HEK293 (cell line): ENCODE data around the gene EPOP.
A peak's percentile ranks its signal among the peaks of the same experiment; 100 is the strongest.

Experiments
- CTCF ChIA-PET: fragments of 350-600 bp; formaldehyde crosslinking; extraction: SDS; loops from one replicate; lab custom pipeline; 2021; ENCODE audit warnings: antibody characterized with exemption; lab: Yijun Ruan, JAX
- POLR2A ChIA-PET: fragments of 300-600 bp; formaldehyde crosslinking; extraction: SDS; loops from one replicate; lab custom pipeline; 2020; ENCODE audit warnings: antibody characterized with exemption, inconsistent platforms; lab: Yijun Ruan, JAX
- H3K27ac ChIP-seq: fragments of 200-500 bp; sonication (Bioruptor generic); 2 replicates; pipeline ENCODE4 v1.5.1; 2014; ENCODE audit warnings: low read depth, low read length, control low read depth, inconsistent platforms; ENCODE audit errors: extremely low read depth
- H3K36me3 ChIP-seq, 2 experiments: fragments of 200-500 bp in 1 of 2; sonication (Bioruptor generic) in 1 of 2; 1 replicate in 1 of 2; 2 replicates in 1 of 2; pipeline ENCODE4 v1.5.1; 2014 to 2017; ENCODE audit warnings: inconsistent platforms in 2 of 2, low read length in 2 of 2; ENCODE audit not compliant: control insufficient read depth in 2 of 2, insufficient read depth in 1 of 2
- H3K4me1 ChIP-seq: fragments of 200-500 bp; sonication (Bioruptor generic); 2 replicates; pipeline ENCODE4 v1.5.1; 2014; ENCODE audit warnings: mild to moderate bottlenecking, low read length, inconsistent platforms; ENCODE audit not compliant: control insufficient read depth, insufficient read depth
- H3K4me3 ChIP-seq: 2 replicates; pipeline ENCODE4 v1.5.1; 2011; ENCODE audit warnings: low read depth, mild to moderate bottlenecking, control low read depth, low read length, moderate library complexity
- H3K9me3 ChIP-seq: fragments of 200-500 bp; sonication (Bioruptor generic); 2 replicates; pipeline ENCODE4 v1.5.1; 2014; ENCODE audit warnings: low read depth, low read length, inconsistent platforms; ENCODE audit not compliant: control insufficient read depth, insufficient read depth
- BCL11B ChIP-seq: fragments of 450-650 bp; formaldehyde crosslinking; IDR thresholded peaks from 2 replicates; pipeline ENCODE4 v1.5.1; 2016; ENCODE audit warnings: low read depth, missing biosample characterization, missing genetic modification characterization
- EGR2 ChIP-seq: fragments of 450-650 bp; formaldehyde crosslinking; IDR thresholded peaks from 2 replicates; pipeline ENCODE4 v1.5.1; 2016; ENCODE audit warnings: low read depth, missing biosample characterization, missing genetic modification characterization
- GLIS2 ChIP-seq: fragments of 450-650 bp; formaldehyde crosslinking; IDR thresholded peaks from 2 replicates; pipeline ENCODE4 v1.5.1; 2016; ENCODE audit warnings: missing biosample characterization, missing genetic modification characterization
- MEIS1 ChIP-seq: sonication (generic); formaldehyde crosslinking; IDR thresholded peaks from 2 replicates; pipeline ENCODE4 v1.8.1; 2022; ENCODE audit warnings: missing genetic modification reagents, mild to moderate bottlenecking, borderline replicate concordance
- MYNN ChIP-seq: fragments of 450-650 bp; formaldehyde crosslinking; IDR thresholded peaks from 2 replicates; pipeline ENCODE4 v1.5.1; 2016; ENCODE audit warnings: missing biosample characterization, missing genetic modification characterization, borderline replicate concordance
- PRDM10 ChIP-seq: fragments of 450-650 bp; formaldehyde crosslinking; IDR thresholded peaks from 2 replicates; pipeline ENCODE4 v1.5.1; 2016; ENCODE audit warnings: missing biosample characterization, missing genetic modification characterization
- ZBTB10 ChIP-seq: fragments of 450-650 bp; formaldehyde crosslinking; IDR thresholded peaks from 2 replicates; pipeline ENCODE4 v1.5.1; 2016; ENCODE audit warnings: missing biosample characterization, missing genetic modification characterization
- ZBTB6 ChIP-seq: fragments of 450-650 bp; formaldehyde crosslinking; IDR thresholded peaks from 2 replicates; pipeline ENCODE4 v1.5.1; 2017; ENCODE audit warnings: missing biosample characterization, missing genetic modification characterization
- ZFP41 ChIP-seq: fragments of 450-650 bp; formaldehyde crosslinking; IDR thresholded peaks from 2 replicates; pipeline ENCODE4 v1.5.1; 2016; ENCODE audit warnings: missing biosample characterization, missing genetic modification characterization, borderline replicate concordance
- ZNF140 ChIP-seq: fragments of 450-650 bp; formaldehyde crosslinking; IDR thresholded peaks from 2 replicates; pipeline ENCODE4 v1.5.1; 2016; ENCODE audit warnings: missing biosample characterization, missing genetic modification characterization
- ZNF184 ChIP-seq: fragments of 450-650 bp; IDR thresholded peaks from 2 replicates; pipeline ENCODE4 v1.5.1; 2018; ENCODE audit warnings: missing biosample characterization, mild to moderate bottlenecking, missing genetic modification characterization
- ZNF221 ChIP-seq: fragments of 450-650 bp; formaldehyde crosslinking; IDR thresholded peaks from 2 replicates; pipeline ENCODE4 v1.5.1; 2017; ENCODE audit warnings: missing biosample characterization, missing genetic modification characterization, borderline replicate concordance
- ZNF426 ChIP-seq: fragments of 450-650 bp; formaldehyde crosslinking; IDR thresholded peaks from 2 replicates; pipeline ENCODE4 v1.5.1; 2017; ENCODE audit warnings: missing biosample characterization, missing genetic modification characterization, mild to moderate bottlenecking, inconsistent platforms, moderate library complexity
- ZNF560 ChIP-seq: fragments of 450-650 bp; formaldehyde crosslinking; IDR thresholded peaks from 2 replicates; pipeline ENCODE4 v1.5.1; 2017; ENCODE audit warnings: missing biosample characterization, missing genetic modification characterization, borderline replicate concordance
- ZNF596 ChIP-seq: fragments of 450-650 bp; IDR thresholded peaks from 2 replicates; pipeline ENCODE4 v1.5.0; 2018; ENCODE audit warnings: missing biosample characterization, mild to moderate bottlenecking, missing genetic modification characterization, moderate library complexity
- ZNF624 ChIP-seq: fragments of 450-650 bp; formaldehyde crosslinking; IDR thresholded peaks from 2 replicates; pipeline ENCODE4 v1.5.1; 2017; ENCODE audit warnings: missing biosample characterization, missing genetic modification characterization
- ZSCAN23 ChIP-seq: fragments of 450-650 bp; formaldehyde crosslinking; IDR thresholded peaks from 2 replicates; pipeline ENCODE4 v1.5.1; 2016; ENCODE audit warnings: missing biosample characterization, missing genetic modification characterization
- TF ChIP-seq, protein P1 (sequence below): fragments of 450-650 bp; formaldehyde crosslinking; IDR thresholded peaks from 2 replicates; pipeline ENCODE4 v1.5.1; 2016; ENCODE audit warnings: missing biosample characterization, missing genetic modification characterization, borderline replicate concordance
- TF ChIP-seq, protein P2 (sequence below): fragments of 450-650 bp; formaldehyde crosslinking; IDR thresholded peaks from 2 replicates; pipeline ENCODE4 v1.5.1; 2016; ENCODE audit warnings: missing biosample characterization, missing genetic modification characterization

EPOP gene

DNA sequence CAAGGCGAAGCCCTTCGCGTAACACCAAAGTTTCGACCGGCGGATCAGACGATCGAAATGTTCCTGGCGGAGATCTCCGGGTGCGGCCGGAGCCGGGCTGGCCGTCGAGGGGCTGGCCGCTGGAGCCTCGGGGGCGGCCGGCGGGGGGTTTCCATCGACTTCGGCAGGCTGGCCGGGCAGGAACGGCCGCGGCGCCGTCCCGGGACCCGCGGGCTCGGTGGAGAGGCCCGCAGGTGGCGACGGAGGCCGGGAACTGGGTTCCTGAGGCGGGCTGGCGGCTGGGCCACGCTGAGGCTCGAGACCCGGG, 1.1 kb downstream of the EPOP start (continued):
- TF ChIP-seq PRDM10 (tag by site-specific recombination) = no peak

DNA sequence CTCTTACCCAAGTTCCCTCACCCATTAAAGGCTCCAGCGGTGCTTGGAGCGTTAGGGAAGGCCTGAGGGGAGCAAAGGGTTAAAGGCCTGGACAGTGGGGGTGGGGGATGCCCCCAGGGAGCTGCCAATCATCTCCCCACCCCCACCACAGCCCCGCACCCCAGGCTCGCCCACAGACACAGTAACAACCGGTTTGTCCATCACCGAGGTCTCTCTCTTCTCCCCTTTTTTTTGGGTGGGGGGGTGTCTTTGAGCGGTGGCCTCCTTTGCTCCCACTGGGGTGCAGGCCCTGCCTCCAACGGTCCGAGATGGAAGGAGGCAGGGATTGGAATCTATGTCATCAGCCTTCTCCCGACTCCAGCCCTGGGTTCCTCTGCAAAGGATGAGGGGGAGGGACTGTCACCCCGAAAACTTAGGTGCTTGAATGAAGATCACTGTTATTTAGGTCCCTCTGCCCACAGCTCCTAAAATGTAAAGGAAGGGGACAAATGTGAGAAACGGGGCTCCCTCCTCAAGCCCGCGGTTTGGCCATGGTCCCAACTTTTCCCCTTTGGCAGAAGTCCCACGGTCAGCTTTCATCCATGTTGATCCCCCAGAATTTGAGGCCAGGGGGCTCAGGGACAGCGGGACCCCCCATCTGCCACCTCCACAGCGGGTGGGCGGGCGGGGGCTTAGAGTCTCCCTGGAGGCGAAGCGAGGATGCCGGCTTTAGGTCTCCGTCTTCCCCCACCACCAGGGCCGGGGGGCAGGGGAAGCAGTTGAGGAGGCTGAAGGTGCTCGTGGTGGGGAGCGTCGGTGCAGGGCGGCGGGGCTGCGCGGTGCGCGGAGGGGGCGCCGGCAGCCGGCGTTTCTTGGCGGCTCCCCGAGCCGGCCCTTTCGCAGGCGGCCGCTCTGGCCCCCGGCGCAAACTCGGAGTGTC, 1.7 kb downstream of the EPOP start:
- Histone ChIP-seq H3K9me3 (no peaks in the 10 kb centered on the region), H3K4me1 (peaks cover 18% of the 10 kb centered on the region), H3K4me3 (no peak overlapping the region), H3K36me3 (no peaks in the 10 kb centered on the region), H3K27ac (peak overlapping the region; percentile 8; the same call in 1 of the 2 replicates)
- CTCF ChIA-PET = interaction anchor here (0.7 to 0.9 kb wide), 2 partner anchors 10 to 73 kb away, joined by 3 read pairs; no protein-coding TSS in a partner anchor
- POLR2A ChIA-PET = no interaction called here
- peak; percentile 54; the same call in 1 of the 2 replicates for TF ChIP-seq BCL11B (tag by site-specific recombination)
- TF ChIP-seq, protein P1, sequence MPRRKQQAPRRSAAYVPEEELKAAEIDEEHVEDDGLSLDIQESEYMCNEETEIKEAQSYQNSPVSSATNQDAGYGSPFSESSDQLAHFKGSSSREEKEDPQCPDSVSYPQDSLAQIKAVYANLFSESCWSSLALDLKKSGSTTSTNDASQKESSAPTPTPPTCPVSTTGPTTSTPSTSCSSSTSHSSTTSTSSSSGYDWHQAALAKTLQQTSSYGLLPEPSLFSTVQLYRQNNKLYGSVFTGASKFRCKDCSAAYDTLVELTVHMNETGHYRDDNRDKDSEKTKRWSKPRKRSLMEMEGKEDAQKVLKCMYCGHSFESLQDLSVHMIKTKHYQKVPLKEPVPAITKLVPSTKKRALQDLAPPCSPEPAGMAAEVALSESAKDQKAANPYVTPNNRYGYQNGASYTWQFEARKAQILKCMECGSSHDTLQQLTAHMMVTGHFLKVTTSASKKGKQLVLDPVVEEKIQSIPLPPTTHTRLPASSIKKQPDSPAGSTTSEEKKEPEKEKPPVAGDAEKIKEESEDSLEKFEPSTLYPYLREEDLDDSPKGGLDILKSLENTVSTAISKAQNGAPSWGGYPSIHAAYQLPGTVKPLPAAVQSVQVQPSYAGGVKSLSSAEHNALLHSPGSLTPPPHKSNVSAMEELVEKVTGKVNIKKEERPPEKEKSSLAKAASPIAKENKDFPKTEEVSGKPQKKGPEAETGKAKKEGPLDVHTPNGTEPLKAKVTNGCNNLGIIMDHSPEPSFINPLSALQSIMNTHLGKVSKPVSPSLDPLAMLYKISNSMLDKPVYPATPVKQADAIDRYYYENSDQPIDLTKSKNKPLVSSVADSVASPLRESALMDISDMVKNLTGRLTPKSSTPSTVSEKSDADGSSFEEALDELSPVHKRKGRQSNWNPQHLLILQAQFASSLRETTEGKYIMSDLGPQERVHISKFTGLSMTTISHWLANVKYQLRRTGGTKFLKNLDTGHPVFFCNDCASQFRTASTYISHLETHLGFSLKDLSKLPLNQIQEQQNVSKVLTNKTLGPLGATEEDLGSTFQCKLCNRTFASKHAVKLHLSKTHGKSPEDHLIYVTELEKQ (tag by site-specific recombination) = no peak
- TF ChIP-seq ZSCAN23 = no peak
- TF ChIP-seq ZBTB10 (tag by site-specific recombination) = no peak; the same call in 1 of the 2 replicates
- TF ChIP-seq GLIS2 (tag by site-specific recombination) = peak; percentile 50; the same call in 1 of the 2 replicates
- no peak for TF ChIP-seq ZNF426 (tag by site-specific recombination)
- TF ChIP-seq MYNN (tag by site-specific recombination) = no peak
- no peak for TF ChIP-seq MEIS1 (CRISPR knock-in tag)
- TF ChIP-seq ZNF184 = no peak
- TF ChIP-seq ZFP41 (tag by site-specific recombination) = no peak
- TF ChIP-seq ZNF560 = no peak
- no peak for TF ChIP-seq ZNF624 (tag by site-specific recombination)
- TF ChIP-seq, protein P2, sequence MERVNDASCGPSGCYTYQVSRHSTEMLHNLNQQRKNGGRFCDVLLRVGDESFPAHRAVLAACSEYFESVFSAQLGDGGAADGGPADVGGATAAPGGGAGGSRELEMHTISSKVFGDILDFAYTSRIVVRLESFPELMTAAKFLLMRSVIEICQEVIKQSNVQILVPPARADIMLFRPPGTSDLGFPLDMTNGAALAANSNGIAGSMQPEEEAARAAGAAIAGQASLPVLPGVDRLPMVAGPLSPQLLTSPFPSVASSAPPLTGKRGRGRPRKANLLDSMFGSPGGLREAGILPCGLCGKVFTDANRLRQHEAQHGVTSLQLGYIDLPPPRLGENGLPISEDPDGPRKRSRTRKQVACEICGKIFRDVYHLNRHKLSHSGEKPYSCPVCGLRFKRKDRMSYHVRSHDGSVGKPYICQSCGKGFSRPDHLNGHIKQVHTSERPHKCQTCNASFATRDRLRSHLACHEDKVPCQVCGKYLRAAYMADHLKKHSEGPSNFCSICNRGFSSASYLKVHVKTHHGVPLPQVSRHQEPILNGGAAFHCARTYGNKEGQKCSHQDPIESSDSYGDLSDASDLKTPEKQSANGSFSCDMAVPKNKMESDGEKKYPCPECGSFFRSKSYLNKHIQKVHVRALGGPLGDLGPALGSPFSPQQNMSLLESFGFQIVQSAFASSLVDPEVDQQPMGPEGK (tag by site-specific recombination) = peak; percentile 76
- TF ChIP-seq ZNF221 (tag by site-specific recombination) = no peak
- TF ChIP-seq EGR2 = 0 out of 2 replicates have a peak, but pooled peaks have one; percentile 6
- no peak for TF ChIP-seq ZNF596
- no peak for TF ChIP-seq ZBTB6 (tag by site-specific recombination)
- no peak for TF ChIP-seq ZNF140 (tag by site-specific recombination)
